ENCODE measurements around the gene PRSS1. TPM values are rescaled to one million over a fixed set of nuclear protein-coding genes. Genes with fewer than 3 reads are reported as not detected.

Gene PRSS1
- not detected in 2 replicates for total RNA-seq

DNA sequence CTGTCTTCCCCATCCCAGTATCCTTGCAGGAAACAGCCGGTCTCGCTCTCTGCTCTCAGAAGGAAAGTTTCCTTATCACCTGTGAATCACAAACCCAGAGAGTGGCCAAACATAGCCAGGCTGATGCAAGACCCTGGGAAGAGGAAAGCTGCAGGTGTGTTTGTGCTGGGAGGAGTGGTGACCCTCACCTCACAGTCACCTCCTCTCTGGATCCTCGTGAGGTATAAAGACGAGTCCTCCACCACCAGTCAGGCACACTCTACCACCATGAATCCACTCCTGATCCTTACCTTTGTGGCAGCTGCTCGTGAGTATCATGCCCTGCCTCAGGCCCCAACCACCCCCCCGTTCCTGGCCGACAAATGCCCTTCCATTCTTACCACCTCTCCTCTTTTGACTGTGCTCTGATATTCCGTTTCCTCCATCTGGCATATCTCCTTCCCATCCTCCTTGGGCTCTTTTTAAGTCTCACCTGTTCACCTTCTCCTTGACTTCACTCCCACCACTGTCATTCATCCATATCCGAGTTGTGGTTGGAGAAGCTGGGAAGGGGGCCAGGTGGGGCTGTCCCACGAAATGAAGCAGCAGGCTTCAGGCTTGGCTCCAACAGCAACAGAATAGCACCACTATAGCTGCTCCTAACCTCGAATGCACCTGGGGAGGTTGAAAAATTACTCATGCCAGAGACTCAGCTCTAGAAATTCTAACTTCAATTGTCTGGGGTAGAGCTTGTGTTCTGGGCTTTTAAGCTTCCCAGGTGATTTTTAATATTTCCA lies at the start of gene PRSS1:
TSS of gene PRSS1 (plus strand) at position 255 of the 776 bp plus-strand sequence. CDS start at position 268, 13 bp downstream.

DNA sequence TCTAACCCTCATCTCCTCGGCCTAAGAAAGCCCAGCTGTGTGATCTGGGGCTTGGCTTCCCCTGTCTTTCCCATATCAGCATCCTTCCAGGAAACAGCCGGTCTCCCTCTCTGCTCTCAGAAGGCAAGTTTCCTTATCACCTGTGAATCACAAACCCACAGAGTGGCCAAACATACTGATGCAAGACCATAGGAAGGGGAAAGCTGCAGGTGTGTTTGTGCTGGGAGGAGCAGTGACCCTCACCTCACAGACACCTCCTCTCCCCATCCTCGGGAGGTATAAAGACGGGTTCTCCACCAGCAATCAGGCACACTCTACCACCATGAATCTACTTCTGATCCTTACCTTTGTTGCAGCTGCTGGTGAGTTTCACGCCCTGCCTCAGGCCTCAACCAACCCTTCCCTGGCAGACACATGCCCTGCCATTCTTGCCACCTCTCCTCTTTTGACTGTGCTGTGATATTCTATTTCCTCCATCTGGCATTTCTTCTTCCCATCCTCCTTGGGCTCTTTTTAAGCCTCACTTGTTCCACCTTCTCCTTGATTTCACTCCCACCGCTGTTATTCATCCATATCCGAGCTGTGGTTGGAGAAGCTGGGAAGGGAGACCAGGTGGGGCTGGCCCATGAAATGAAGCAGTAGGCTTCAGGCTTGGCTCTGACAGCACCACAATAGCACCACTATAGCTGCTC lies 21.5 kb downstream of the PRSS1 start, which contains the start of gene PRSS2:
TSS of gene PRSS2 (plus strand) at position 310 of the 692 bp plus-strand sequence. CDS start at position 323, 13 bp downstream.

Small RNA genes lying within 50 kb of the gene (small RNA-seq; reads per million reads assigned to genes)
- gene TRBD1 (not detected), gene TRBJ1-1 (not detected), gene TRBJ1-2 (not detected), gene TRBJ1-3 (not detected), gene TRBJ1-4 (not detected), gene TRBJ1-5 (not detected), gene TRBJ1-6 (not detected), gene TRBJ2-1 (not detected), gene TRBJ2-2 (not detected), gene TRBJ2-2P (not detected), gene TRBJ2-3 (not detected), gene TRBJ2-4 (not detected), gene TRBJ2-5 (not detected), gene TRBJ2-6 (not detected), gene TRBJ2-7 (not detected)

Other genes with a start within 250 kb of the PRSS1 start
- not detected in 2 replicates for gene PRSS2, start 21.5 kb downstream of the PRSS1 start, total RNA-seq
- 0.32 and 0.91 TPM in 2 replicates for gene EPHB6, start 105.6 kb downstream of the PRSS1 start, total RNA-seq
- gene TRPV6, start 136.3 kb downstream of the PRSS1 start, total RNA-seq = not detected in 2 replicates
- not detected in 2 replicates for gene TRPV5, start 184.3 kb downstream of the PRSS1 start, total RNA-seq
- not detected in 2 replicates for gene LLCFC1, start 190.0 kb downstream of the PRSS1 start, total RNA-seq
- not detected in 2 replicates for gene KEL, start 212.9 kb downstream of the PRSS1 start, total RNA-seq

All from articular chondrocyte of knee joint (primary cell).